ENCODE measurements around the gene IQGAP1. TPM values are rescaled to one million over a fixed set of nuclear protein-coding genes. Genes with fewer than 3 reads are reported as not detected.
A peak's percentile ranks its signal among the peaks of the same experiment; 100 is the strongest.

The IQGAP1 gene
- total and polyA plus RNA-seq, 2 of the 13 experiments (the other 11 are each of a cell fraction or from before 2014, with no cell fraction given): 29.5 to 37.9 TPM

DNA sequence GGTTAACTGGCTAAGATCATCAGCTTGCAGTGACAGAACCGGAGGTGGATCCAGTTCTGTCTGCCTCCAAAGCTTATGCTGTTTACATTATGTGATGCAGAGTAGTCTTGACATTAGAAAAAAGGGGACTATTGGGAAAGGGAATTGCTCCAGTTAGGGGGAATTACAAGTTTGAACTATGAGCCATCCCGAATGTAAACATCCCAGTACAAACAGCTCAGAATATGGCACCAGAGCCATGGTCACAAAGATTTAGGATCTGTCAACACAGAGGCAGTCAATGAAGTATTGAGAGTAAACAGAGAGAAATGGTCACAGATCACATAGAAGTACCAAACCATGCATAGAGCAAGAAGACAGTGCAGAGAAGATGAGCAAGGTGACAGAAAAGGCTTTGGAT, 101.9 kb downstream of the IQGAP1 start (continued):
- TF ChIP-seq ZNF496 (CRISPR knock-in tag; IDR thresholded peaks at IDR 0.05; ENCODE audit: insufficient replicate concordance) (no peak), ZNF501 (CRISPR knock-in tag; IDR thresholded peaks at IDR 0.05) (peak; percentile 34; the same call in 1 of the 2 replicates), RNF2 (conservative IDR thresholded peaks at IDR 0.05; ENCODE audit: low read depth) (0 out of 2 replicates have a peak, but pooled peaks have one; percentile 28), ZNF468 (CRISPR knock-in tag; IDR thresholded peaks at IDR 0.05) (no peak), KAT2B (IDR thresholded peaks at IDR 0.05; ENCODE audit: borderline replicate concordance, low read depth, low read length) (no peak), ZZZ3 (CRISPR knock-in tag; IDR thresholded peaks at IDR 0.05; ENCODE audit: borderline replicate concordance) (no peak), ZNF230 (CRISPR knock-in tag; IDR thresholded peaks at IDR 0.05) (no peak), RARG (CRISPR knock-in tag; IDR thresholded peaks at IDR 0.05; ENCODE audit: low read depth) (no peak), ZNF607 (CRISPR knock-in tag; IDR thresholded peaks at IDR 0.05; ENCODE audit: borderline replicate concordance) (peak; percentile 78; the same call in 1 of the 2 replicates), NCOA5 (CRISPR knock-in tag; IDR thresholded peaks at IDR 0.05) (no peak), ZNF670 (CRISPR knock-in tag; IDR thresholded peaks at IDR 0.05; ENCODE audit: borderline replicate concordance) (peak; percentile 76), ZNF264 (CRISPR knock-in tag; IDR thresholded peaks at IDR 0.05) (0 out of 2 replicates have a peak, but pooled peaks have one; percentile 69), SOX13 (IDR thresholded peaks at IDR 0.05) (peak; percentile 90), SOX13 (CRISPR knock-in tag; conservative IDR thresholded peaks at IDR 0.05 in 1 of 2, IDR thresholded peaks at IDR 0.05 in 1 of 2) (peak in 1 of 2 experiments; percentile 90; a peak in 2 of 4 replicates), SNAI1 (CRISPR knock-in tag; IDR thresholded peaks at IDR 0.05; ENCODE audit: borderline replicate concordance) (no peak), YEATS4 (CRISPR knock-in tag; IDR thresholded peaks at IDR 0.05; ENCODE audit: borderline replicate concordance) (peak; percentile 44; the same call in 1 of the 2 replicates), ZNF138 (CRISPR knock-in tag; IDR thresholded peaks at IDR 0.05; ENCODE audit: low read depth) (no peak), POLR2G (IDR thresholded peaks at IDR 0.05; ENCODE audit: low read depth, low read length) (no peak)
- TF ChIP-seq, protein P1, sequence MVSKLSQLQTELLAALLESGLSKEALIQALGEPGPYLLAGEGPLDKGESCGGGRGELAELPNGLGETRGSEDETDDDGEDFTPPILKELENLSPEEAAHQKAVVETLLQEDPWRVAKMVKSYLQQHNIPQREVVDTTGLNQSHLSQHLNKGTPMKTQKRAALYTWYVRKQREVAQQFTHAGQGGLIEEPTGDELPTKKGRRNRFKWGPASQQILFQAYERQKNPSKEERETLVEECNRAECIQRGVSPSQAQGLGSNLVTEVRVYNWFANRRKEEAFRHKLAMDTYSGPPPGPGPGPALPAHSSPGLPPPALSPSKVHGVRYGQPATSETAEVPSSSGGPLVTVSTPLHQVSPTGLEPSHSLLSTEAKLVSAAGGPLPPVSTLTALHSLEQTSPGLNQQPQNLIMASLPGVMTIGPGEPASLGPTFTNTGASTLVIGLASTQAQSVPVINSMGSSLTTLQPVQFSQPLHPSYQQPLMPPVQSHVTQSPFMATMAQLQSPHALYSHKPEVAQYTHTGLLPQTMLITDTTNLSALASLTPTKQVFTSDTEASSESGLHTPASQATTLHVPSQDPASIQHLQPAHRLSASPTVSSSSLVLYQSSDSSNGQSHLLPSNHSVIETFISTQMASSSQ (IDR thresholded peaks at IDR 0.05; ENCODE audit: low read depth): peak; percentile 75
- TF ChIP-seq, protein P1 (CRISPR knock-in tag; IDR thresholded peaks at IDR 0.05; ENCODE audit: borderline replicate concordance): peak; percentile 52; the same call in 1 of the 2 replicates
- TF ChIP-seq, protein P2, sequence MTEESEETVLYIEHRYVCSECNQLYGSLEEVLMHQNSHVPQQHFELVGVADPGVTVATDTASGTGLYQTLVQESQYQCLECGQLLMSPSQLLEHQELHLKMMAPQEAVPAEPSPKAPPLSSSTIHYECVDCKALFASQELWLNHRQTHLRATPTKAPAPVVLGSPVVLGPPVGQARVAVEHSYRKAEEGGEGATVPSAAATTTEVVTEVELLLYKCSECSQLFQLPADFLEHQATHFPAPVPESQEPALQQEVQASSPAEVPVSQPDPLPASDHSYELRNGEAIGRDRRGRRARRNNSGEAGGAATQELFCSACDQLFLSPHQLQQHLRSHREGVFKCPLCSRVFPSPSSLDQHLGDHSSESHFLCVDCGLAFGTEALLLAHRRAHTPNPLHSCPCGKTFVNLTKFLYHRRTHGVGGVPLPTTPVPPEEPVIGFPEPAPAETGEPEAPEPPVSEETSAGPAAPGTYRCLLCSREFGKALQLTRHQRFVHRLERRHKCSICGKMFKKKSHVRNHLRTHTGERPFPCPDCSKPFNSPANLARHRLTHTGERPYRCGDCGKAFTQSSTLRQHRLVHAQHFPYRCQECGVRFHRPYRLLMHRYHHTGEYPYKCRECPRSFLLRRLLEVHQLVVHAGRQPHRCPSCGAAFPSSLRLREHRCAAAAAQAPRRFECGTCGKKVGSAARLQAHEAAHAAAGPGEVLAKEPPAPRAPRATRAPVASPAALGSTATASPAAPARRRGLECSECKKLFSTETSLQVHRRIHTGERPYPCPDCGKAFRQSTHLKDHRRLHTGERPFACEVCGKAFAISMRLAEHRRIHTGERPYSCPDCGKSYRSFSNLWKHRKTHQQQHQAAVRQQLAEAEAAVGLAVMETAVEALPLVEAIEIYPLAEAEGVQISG (CRISPR knock-in tag; IDR thresholded peaks at IDR 0.05): peak; percentile 68; the same call in 1 of the 2 replicates
- TF ChIP-seq, protein P3, sequence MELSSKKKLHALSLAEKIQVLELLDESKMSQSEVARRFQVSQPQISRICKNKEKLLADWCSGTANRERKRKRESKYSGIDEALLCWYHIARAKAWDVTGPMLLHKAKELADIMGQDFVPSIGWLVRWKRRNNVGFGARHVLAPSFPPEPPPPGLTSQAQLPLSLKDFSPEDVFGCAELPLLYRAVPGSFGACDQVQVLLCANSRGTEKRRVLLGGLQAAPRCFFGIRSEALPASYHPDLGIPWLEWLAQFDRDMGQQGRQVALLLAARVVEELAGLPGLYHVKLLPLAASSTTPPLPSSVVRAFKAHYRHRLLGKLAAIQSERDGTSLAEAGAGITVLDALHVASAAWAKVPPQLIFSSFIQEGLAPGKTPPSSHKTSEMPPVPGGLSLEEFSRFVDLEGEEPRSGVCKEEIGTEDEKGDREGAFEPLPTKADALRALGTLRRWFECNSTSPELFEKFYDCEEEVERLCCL (CRISPR knock-in tag; IDR thresholded peaks at IDR 0.05; ENCODE audit: borderline replicate concordance): 0 out of 2 replicates have a peak, but pooled peaks have one; percentile 42

Measured in HepG2 (cell line).